Glomerular visceral epithelial cell (primary cell): Measurements from ENCODE around the gene ABHD2.
A peak's percentile ranks its signal among the peaks of the same experiment; 100 is the strongest.
"Not testable (repeated sequence)": the region's sequence is repeated elsewhere in the genome, so short reads cannot be mapped to it uniquely, and the experiment has no call there.

Source experiments
- DNase-seq: peaks from one replicate; pipeline ENCODE4 v3.0.0-alpha.2; 2016; ENCODE audit errors: extremely low spot score

The ABHD2 gene

DNA sequence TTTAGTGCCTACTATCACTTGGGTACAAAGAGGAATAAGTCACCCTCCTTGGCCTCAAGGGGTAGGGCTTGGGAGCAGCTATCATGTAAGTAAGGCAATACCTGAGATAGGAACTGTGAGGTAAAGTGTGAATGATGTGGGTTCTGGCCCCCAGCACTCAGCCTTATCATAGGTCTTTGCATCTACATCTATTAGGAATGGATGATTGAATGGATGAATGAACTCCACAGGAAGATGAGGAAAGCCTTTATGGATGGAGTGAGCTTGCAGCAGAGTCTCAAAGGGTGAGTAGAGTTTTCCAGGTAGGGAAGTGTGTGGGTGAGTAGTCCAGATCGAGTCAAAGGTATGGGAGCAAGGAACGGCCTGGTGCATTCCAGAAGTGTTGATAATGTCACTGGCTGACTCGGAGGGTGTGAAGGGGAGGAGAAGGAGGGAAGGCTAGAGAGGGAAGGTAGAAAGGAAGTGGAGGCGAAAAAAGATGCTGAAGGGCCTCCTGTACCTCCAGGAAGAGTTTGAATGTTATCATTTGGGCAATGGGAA, 13.1 kb upstream of the ABHD2 start:
- DNase-seq = no peak

DNA sequence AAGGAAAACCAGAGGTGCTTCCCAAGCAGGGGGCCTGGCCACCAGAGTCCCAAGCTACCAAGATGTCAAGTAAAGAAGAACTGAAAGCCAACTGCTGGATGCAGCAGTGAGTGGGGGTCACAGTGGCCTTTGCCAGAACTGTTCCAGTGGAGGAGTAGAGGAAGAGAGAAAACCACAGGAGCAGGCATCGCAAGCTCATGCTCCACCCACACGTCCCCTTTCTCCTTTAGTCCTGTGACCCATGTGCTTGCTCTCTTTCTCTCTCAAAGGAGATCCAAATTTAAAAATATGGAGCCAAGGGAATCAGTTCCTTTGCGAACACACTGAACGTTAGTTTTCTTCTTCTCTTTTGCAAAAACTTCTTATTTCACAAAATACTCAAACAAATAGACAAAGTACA, 12.4 kb upstream of the ABHD2 start:
- no peak for DNase-seq

DNA sequence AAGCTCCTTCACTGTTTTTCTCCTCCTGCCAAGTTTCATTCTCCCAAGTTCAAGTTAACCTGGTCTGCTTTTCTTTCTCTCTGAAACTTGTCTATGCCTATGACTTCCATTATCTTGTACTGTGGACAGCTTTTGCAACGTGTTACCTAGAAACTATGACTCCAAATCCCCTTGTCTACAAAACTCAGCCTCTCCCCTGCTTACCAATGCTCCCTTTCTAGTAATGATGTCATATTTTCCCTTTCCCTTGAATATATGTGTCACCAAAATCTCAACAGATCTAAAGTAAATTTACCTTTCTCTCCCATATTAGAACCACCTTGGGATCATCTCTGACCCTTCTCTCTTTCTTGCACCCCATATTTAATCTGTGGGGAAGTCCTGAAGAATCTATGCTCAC, 10.5 kb upstream of the ABHD2 start:
- DNase-seq = no peak

DNA sequence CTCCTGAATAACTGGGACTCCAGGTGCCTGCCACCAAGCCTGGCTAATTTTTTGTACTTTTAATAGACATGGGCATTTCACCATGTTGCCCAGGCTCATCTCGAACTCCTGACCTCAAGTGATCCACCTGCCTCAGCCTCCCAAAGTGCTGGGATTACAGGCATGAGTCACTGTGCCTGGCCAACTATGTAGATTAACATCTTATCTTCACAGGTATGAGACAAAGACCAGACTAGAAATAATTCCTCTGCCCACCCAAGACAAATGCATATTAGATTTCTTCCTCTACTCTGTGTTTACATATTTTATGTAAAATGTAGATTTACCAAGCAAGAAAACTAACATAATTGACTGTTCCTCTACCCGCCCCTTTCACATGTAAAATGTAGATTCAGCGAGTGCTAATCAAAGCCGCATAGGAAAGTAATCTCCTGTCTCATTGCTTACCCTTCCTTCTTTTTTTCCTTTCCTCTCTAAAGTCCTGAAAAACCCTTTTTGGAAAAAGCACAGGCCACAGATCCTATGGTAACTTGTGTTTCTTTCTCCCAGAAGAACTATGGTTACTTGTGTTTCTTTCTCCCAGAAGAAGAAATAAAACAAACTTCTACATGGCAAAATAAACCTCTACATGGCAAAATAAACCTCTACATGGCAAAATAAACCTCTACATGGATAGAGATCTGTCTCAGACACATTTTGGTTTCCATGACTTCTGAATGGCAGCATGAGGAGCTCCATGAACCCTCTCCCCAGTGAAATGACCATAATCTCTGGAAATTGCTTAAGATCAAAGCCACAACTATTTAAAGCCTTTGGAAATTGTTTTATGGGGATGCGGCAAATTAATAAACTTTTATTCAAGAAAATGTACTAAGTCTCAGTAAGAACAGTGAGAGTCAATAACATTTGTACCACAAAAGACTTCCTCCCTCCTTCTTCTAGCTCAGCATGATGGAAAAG, 9.1 kb upstream of the ABHD2 start:
- DNase-seq = no peak

DNA sequence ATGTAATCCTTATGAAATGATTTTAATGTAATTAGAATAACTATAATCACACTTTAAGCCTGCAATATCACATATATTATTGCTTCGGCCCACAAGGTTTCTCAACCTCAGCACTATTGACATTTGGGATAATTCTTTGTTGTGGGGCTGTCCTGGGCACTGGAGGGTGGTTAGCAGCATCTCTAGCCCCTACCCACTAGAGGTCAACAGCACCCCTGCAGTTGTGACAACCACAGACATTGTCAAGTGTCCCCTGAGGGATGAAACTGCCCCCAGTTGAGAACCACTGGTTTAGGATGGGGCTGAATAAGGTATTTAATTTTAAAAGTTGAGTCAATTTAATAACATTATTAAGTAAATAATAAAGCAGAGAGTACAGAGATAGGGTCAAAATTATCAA, 6.4 kb upstream of the ABHD2 start:
- DNase-seq = no peak

DNA sequence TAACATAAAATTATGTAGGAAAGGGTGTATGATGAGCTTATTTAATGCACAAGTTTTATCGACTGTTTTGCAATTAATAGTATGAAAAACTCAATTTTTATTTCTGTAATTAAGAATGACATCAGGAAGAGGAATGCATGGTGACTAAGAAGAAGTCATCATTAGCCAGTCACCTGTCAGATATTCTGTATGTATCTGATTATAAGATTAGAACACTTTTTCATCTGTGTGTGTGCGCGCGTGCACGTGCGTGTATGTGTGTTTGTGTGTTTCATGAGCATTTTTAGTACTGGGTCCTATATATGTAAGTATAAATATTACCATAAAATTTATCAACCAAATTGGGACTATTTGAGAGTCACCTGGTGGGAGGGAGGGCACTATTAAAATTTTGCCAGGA, 5.0 kb upstream of the ABHD2 start:
- DNase-seq = no peak

DNA sequence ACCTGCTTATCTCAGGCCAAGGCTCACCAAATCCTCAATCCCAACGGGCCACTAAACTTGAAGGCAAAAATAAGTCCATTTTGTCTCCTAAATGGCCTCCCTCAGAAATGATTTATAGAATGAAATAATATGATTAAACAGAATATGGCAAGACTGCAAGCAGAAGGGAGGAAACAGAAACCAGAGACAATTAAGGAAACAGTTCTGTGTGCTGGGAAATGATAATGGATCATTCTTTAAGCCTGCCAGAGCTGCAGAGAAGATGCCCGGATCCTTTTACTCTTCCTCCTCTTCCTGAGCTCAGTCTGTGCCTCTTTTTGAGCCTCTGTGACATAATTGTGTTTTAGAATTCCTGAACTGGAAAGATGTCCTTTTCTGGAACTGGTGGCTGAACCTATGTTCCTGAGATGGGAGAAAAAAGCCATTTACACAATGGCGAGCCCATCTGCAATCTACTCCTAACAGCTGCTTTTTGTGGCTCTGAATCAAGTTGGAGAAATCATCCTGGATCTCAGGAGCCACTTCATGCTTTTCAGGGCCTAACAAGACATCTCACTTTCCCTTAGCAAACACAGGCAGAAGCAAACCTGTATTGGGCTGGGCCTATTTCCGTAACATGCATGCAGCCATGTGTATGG, 2.8 kb upstream of the ABHD2 start:
- no peak for DNase-seq

DNA sequence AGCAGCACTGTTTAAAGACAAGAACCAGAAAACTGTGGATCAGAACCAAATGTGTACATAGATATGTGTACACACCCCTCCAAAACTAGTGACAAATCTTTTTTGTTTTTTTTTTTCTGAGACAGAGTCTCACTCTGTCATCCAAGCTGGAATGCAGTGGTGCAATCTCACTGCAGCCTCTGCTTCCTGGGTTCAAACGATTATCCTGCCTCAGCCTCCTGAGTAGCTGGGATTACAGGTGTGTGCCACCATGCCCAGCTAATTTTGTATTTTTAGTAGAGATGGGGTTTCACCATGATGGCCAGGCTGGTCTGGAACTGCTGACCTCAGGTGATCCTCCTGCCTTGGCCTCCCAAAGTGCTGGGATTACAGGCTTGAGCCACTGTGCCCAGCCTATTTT, 2.3 kb upstream of the ABHD2 start:
- not testable (repeated sequence) for DNase-seq

DNA sequence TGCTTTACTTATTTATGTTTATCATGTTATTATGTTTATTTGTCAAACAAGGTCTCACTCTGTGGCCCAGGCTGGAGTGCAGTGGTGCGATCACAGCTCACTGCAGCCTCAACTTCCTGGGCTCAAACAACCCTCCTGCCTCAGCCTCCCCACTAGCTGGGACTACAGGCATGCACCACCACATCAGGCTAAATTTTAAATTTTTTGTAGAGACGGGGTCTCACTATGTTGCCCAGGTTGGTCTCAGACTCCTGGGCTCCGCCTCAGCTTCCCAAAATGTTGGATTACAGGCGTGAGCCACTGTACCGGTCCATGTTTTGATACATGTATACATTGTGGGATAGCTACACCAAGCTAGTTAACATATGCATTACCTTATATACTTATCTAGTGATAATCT, 1.9 kb upstream of the ABHD2 start:
- not testable (repeated sequence) for DNase-seq

DNA sequence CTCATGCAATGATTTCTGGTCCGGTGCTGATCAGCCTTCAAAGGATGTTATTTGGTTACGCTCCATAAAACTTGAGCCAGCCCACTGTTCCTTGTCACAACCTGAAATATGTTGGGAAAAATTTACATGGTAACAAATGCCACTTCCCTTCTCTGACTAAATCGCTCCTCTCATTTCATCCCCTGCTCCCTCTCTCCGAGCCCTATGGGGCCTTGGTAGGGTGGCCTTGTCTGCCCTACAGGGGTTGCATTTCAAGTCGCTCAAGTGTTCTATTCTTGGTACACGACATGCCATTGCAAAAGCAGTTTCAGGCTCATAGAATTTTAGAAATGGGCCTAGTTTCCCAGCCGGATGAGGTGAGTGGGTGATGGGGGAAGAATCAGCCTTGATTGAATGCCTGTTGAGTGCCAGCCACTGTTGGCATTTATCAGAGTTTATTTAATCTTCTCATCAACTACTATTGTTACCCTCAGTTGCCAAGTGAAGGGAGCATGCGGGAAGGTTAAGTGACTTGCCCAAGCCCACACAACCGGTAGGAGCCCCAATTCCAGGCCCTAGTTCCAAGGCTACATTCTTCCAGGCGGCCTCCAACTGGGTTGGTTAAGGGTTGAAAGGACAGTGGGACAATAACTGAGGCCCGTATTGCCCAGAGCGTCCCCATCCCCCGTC, 961 bp upstream of the ABHD2 start:
- DNase-seq = no peak

DNA sequence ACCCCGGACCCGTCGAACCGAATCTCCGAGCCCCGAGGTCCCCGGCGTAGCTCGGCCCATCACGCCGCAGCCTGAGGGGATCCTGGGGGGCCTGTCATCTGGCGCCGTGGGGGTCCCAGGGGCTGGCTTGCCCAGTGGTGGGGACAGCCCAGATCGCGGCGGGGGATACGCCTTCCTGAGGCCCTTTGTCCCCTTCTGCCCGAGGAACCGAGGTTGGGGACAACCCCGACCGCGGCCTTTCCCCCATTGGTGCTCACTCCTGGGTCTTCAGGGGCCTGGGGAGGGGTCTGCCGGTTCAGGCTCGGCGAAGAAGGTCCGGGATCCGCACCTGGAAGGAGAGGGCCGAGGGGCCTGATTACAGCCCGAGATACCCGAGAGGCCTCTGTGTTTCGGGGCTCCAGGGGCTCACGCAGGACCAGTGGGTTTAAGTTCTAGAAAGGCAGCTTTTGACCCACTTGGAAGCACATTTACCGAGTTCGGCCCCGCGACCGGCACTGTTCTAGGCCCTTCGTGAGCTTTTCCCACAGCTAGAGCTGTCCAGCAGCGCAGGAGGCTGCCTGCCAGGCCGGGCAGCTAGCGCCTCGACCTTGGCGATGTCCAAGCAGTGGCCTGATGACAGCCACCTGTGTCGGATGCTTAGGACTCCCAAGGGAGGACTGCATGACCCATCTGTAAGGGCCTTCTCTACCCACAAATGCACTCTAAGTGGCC, 504 bp downstream of the ABHD2 start:
- DNase-seq = no peak

DNA sequence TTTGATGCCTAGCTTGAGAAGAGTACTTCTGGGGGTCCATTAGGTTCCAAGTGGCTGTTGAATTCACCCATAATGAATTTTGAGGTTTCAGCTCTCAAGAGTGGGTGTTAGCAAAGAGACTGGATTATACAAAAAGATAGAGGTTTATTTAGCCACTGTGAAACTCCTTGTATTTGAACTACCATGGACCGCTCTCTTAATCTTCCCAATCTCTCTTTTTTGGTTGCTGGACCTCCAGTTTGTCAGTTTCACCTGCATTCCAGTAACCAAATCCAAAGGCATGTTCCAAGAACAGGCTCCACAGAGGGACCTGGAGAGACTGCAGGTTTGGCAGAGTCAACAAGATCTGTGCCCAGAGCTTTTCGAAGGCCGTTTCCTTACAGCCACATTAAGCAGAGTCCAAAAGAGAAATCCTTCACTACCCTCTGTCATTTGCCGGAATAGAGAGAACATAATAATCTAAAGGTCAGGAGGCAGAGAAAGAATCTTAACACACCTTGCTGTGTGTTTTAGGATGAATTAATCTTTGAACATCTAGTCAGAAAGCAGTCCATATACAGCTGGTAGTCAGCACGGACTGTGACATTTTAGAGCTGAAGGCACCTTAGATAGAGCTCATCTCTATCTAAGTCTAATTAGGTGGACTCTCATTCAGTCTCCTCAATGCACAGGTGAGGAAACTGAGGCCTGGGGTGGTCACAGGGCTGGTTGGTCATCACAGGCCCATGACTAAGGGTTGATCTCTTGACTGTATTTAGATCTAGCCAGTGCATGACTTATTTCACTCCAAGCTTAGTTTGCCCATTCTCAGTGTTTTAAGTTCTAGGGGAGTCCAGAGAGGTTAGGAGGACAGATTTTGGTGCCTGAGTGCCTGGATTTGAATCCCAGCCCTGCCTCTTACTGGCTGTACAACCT, 1.3 kb downstream of the ABHD2 start:
- DNase-seq = no peak

DNA sequence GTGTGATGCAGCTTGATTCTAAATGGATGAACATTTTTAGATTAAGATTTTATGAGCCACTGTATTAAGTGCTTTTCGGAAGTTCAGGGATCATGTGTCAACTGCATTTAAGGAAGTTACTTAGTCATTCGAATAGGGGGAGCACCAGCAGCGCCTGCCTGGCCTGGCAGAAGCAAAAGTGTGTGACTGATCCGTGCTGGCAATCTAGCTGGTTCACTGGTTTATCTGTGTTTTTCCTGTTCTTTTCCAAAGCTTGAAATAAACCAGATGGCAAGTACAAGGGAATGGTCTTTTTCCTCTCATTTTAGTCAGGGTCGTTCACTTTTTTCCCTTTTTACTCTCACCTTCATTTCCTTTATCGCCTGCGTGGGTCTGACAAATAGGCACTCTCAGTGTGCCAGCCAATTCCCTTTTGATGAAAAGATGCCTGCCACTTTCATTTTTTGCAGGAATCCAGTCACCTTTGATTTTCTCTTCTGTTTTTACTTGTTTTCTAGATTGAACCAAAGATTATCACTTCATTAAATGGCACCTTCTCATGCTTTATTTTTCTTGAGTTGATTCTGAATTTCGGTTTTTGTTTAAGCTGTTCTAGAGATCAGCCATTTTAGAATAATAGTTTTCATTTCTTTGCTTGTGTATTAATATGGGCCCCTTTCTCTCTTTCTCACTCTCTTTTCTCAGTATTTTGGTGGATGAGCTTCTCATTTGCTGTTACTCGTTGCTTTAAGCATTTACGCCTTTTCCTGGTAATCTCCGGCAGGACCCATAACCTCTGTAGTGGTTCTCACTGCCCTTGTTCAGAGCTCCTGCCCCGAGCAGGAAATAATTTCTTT, 2.8 kb downstream of the ABHD2 start:
- peak; percentile 67 for DNase-seq

DNA sequence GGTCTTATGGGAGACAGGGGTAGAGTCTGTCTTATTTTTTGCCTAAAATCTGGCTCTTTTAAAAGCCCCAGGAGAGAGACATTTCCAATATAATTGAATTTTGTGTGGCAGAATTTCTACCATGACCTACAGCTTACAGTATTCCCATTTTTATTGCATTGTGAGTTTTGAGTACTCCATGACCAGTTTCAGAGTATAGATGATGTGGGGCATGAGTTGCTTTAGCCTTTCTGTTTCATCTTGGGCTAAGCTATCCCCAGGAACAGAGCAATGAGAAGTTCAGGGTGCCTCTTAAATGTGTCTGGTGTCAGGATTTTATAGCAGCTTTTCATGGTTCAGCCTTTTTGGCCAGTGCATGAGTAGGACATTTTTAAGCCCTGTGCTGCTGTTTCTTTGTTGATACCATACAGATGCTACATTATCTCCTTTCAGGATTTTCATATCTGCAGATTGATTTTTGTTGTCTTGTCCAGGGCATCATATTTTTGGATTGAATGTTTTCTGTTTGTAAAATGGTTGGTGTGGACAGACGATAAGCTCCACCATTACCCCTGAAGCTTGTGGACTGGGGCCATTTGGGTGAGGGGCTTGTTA, 3.5 kb downstream of the ABHD2 start:
- DNase-seq = no peak

DNA sequence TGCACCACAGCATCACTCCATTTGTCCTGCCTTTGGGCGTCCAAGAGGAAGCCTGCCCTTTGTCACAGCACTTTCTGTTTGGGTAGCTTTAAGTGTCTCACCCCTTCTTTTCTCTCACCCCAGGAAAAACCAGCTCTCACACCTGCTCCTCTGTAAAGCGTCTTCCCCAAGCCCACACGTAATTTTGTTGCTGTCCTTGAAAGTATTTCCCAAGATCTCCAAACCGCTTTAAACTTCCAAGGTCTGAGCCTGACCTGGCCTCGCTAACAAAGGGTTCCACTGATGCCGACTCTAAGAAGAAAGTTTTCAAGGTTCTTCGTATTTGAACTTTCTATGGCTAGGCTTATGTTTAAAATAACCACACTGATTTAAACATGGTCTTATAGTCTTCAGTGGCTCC, 5.3 kb downstream of the ABHD2 start:
- DNase-seq = no peak

DNA sequence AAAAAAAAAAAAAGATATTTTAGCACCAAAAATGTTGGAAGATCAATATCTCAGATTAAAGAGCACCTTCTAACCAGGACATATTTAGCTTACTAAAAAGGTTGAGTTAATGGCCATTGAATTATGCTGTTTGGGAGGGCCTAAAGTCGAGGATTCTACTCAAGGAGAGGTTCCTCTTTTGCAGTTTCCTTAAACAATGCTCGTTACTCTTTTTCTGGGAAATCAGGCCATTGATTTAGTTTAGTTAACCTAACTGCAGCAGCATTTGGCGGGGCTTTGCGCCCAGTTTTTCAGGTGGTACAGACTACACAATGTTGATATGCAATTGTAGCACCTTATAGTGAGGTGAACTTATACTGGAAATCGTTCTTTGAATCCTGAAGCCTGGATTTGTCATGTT, 6.8 kb downstream of the ABHD2 start:
- DNase-seq = no peak

DNA sequence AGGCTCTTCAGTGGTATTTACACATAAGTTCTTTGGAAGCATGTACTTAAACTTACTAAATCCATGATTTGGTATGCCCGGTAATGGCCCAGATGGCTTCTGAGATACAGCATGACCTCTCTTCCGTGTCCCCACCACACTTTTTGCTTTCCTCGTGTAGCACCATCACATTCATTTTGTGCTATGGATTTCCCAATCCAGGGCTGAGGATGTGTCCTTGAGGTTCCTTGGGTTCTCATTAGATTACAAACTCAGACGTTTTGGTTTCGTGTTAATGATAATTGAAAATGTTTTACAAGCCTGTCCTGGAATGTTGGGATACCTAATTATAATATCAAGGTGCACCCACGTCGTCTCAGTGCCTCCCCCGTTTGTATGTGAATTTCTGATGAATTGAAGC, 7.3 kb downstream of the ABHD2 start:
- no peak for DNase-seq

DNA sequence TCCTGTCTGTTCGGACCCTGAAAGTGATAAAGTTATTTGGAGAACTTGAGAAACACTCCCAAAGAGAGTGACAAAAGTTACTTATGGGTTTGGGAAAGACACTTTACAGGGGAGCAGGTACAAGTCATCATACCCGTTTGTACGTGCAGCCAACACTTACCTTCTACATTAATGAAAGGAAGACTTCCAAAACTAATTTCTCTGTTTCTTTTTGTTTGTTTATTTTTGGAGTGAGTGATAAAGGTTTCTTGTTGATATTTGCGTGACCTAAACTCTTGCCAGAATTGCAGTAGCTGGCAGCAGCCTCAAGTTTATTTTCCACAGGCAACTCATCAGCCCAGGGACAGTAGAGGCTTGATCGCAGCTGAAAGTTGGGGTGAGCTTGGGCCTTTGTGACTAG, 8.4 kb downstream of the ABHD2 start:
- DNase-seq = no peak

DNA sequence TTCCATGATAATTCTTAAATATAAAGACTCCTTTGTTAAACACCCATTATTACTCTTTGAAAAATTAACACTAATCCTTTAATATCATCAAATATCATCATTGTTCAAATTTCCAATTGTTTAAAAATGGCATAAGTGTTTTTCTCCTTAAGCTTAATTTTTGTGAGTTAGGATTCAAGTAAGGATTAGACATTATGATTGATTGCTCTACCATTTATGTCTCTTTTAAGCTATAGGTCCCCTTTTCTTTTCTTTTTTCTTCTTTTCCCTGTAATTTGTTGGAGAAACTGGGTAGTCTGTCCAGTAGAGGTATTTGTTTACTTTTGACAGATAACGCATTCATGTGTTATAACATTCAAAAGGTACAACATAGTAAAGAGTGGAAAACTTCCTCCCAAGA, 9.1 kb downstream of the ABHD2 start:
- DNase-seq = no peak

DNA sequence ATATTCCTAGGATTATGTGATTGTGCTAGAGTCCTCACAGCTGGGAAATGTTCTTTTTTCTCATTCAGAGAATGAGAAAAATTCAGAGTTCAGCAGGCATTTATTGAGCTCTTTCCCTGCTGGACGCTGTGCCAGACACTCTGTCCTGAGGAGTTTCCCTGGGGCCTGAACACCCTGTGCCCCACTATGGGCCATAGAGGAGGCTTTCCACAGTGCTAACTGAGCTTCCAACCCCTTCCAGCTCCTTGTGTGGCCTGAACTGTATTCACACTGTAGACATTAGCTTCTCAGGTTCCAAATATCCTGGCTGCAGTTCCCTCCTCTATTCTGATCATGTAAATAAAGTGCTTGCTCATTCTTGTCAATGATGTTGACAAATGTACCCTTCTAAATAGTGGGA, 10.0 kb downstream of the ABHD2 start:
- DNase-seq = no peak
